H9 (cell line): ENCODE results near the gene LST1. TPM values are rescaled to one million over a fixed set of nuclear protein-coding genes. Genes with fewer than 3 reads are reported as not detected.

Experiments used
- DNase-seq: peaks from one replicate; pipeline ENCODE4 v3.0.0-alpha.2; 2017
- H2AFZ ChIP-seq: one replicate; pipeline ENCODE4 v1.6.1; 2013; ENCODE audit warnings: mild to moderate bottlenecking, low read length, control low read depth, moderate library complexity
- H2AK5ac ChIP-seq: 2 replicates; pipeline ENCODE4 v1.6.1; 2013; ENCODE audit warnings: low read length, control low read depth, mixed read lengths; ENCODE audit not compliant: insufficient read length
- H2BK120ac ChIP-seq: one replicate; pipeline ENCODE4 v1.6.1; 2013; ENCODE audit warnings: low read depth, mild to moderate bottlenecking, low read length, control low read depth, inconsistent platforms; ENCODE audit not compliant: poor library complexity, severe bottlenecking
- H2BK12ac ChIP-seq: 2 replicates; pipeline ENCODE4 v1.6.1; 2013; ENCODE audit warnings: low read length, control low read depth, mixed read lengths, low read depth; ENCODE audit not compliant: insufficient read length
- H2BK15ac ChIP-seq: 2 replicates; pipeline ENCODE4 v1.6.1; 2013; ENCODE audit warnings: low read depth, low read length, control low read depth
- H2BK20ac ChIP-seq: one replicate; pipeline ENCODE4 v1.6.1; 2013; ENCODE audit warnings: low read depth, mild to moderate bottlenecking, low read length, control low read depth, inconsistent platforms; ENCODE audit not compliant: poor library complexity, severe bottlenecking
- H2BK5ac ChIP-seq: 2 replicates; pipeline ENCODE4 v1.6.1; 2013; ENCODE audit warnings: low read length, control low read depth, mixed read lengths; ENCODE audit not compliant: insufficient read length
- H3K14ac ChIP-seq: 2 replicates; pipeline ENCODE4 v1.6.1; 2013; ENCODE audit warnings: low read length, control low read depth; ENCODE audit not compliant: insufficient read depth
- H3K18ac ChIP-seq: 2 replicates; pipeline ENCODE4 v1.6.1; 2013; ENCODE audit warnings: low read depth, mild to moderate bottlenecking, mixed read lengths, low read length, control low read depth; ENCODE audit not compliant: insufficient read length
- H3K23ac ChIP-seq: 2 replicates; pipeline ENCODE4 v1.6.1; 2013; ENCODE audit warnings: low read length, control low read depth, mixed read lengths, low read depth; ENCODE audit not compliant: insufficient read length
- H3K23me2 ChIP-seq: 2 replicates; pipeline ENCODE4 v1.6.1; 2013; ENCODE audit warnings: low read depth, mild to moderate bottlenecking, mixed read lengths, low read length, control low read depth; ENCODE audit not compliant: insufficient read length, poor library complexity, severe bottlenecking
- H3K27ac ChIP-seq: 2 replicates; pipeline ENCODE4 v1.5.1; 2013; ENCODE audit warnings: low read length, control low read depth, mixed read lengths, low read depth; ENCODE audit not compliant: insufficient read length
- H3K27me3 ChIP-seq: 2 replicates; pipeline ENCODE4 v1.6.1; 2013; ENCODE audit warnings: low read length, control low read depth, inconsistent platforms; ENCODE audit not compliant: insufficient read depth
- H3K4ac ChIP-seq: 2 replicates; pipeline ENCODE4 v1.6.1; 2013; ENCODE audit warnings: low read depth, mild to moderate bottlenecking, control low read depth, inconsistent platforms, low read length, moderate library complexity
- H3K4me1 ChIP-seq: 2 replicates; pipeline ENCODE4 v1.6.1; 2013; ENCODE audit warnings: low read length, control low read depth, inconsistent platforms; ENCODE audit not compliant: insufficient read depth
- H3K4me2 ChIP-seq: 2 replicates; pipeline ENCODE4 v1.6.1; 2013; ENCODE audit warnings: low read length, control low read depth, mixed read lengths; ENCODE audit not compliant: insufficient read length, insufficient read depth
- H3K56ac ChIP-seq: 2 replicates; pipeline ENCODE4 v1.6.1; 2013; ENCODE audit warnings: low read depth, mild to moderate bottlenecking, mixed read lengths, low read length, control low read depth; ENCODE audit not compliant: insufficient read length
- H3K79me1 ChIP-seq: 2 replicates; pipeline ENCODE4 v1.6.1; 2013; ENCODE audit warnings: low read depth, mild to moderate bottlenecking, moderate library complexity, low read length, control low read depth, inconsistent platforms; ENCODE audit not compliant: insufficient read depth, poor library complexity, severe bottlenecking
- H3K79me2 ChIP-seq: 2 replicates; pipeline ENCODE4 v1.6.1; 2013; ENCODE audit warnings: low read length, control low read depth, inconsistent platforms; ENCODE audit not compliant: insufficient read depth
- H3K9ac ChIP-seq: 2 replicates; pipeline ENCODE4 v1.6.1; 2013; ENCODE audit warnings: low read length, control low read depth, mixed read lengths; ENCODE audit not compliant: insufficient read length; ENCODE audit errors: extremely low read depth
- H3K9me3 ChIP-seq: one replicate; pipeline ENCODE4 v1.6.1; 2013; ENCODE audit warnings: low read depth, low read length, inconsistent platforms; ENCODE audit not compliant: control insufficient read depth
- H3T11ph ChIP-seq: one replicate; pipeline ENCODE4 v1.6.1; 2013; ENCODE audit warnings: mild to moderate bottlenecking, low read length, control low read depth, inconsistent platforms
- H4K20me1 ChIP-seq: one replicate; pipeline ENCODE4 v1.6.1; 2013; ENCODE audit not compliant: control insufficient read depth, insufficient read length, insufficient read depth
- H4K5ac ChIP-seq: 2 replicates; pipeline ENCODE4 v1.6.1; 2013; ENCODE audit warnings: low read depth, mild to moderate bottlenecking, mixed read lengths, low read length, control low read depth; ENCODE audit not compliant: insufficient read length
- H4K8ac ChIP-seq: replicated peaks from 2 replicates; pipeline ENCODE4 v1.6.1; 2013; ENCODE audit warnings: low read length, control low read depth, mixed read lengths, low read depth; ENCODE audit not compliant: insufficient read length
- H4K91ac ChIP-seq: 2 replicates; pipeline ENCODE4 v1.6.1; 2013; ENCODE audit warnings: low read depth, mild to moderate bottlenecking, moderate library complexity, mixed read lengths, low read length, control low read depth; ENCODE audit not compliant: insufficient read length
- H3K27ac Mint-ChIP-seq, 3 experiments: 2 replicates in 2 of 3; 3 replicates in 1 of 3; pipeline ENCODE4 v1.8.0; 2020 to 2021; ENCODE audit warnings: mixed read lengths in 3 of 3, mild to moderate bottlenecking in 1 of 3, moderate library complexity in 1 of 3
- H3K27me3 Mint-ChIP-seq: 2 replicates; pipeline ENCODE4 v1.8.0; 2021; ENCODE audit warnings: low read depth, mild to moderate bottlenecking, moderate library complexity, mixed read lengths
- H3K36me3 Mint-ChIP-seq, 3 experiments: 2 replicates in 2 of 3; 3 replicates in 1 of 3; pipeline ENCODE4 v1.8.0; 2020 to 2021; ENCODE audit warnings: low read depth in 3 of 3, mixed read lengths in 3 of 3; ENCODE audit not compliant: insufficient read depth in 1 of 3
- H3K4me1 Mint-ChIP-seq, 2 experiments: 2 replicates each; pipeline ENCODE4 v1.8.0; 2020; ENCODE audit warnings: mixed read lengths in 2 of 2
- H3K4me3 Mint-ChIP-seq, 2 experiments: 2 replicates in 1 of 2; 3 replicates in 1 of 2; pipeline ENCODE4 v1.8.0; 2020 to 2021; ENCODE audit warnings: mild to moderate bottlenecking in 2 of 2, mixed read lengths in 2 of 2, moderate library complexity in 1 of 2
- H3K9me3 Mint-ChIP-seq, 2 experiments: 2 replicates in 1 of 2; 3 replicates in 1 of 2; pipeline ENCODE4 v1.8.0; 2020; ENCODE audit warnings: mild to moderate bottlenecking in 2 of 2, mixed read lengths in 2 of 2, moderate library complexity in 1 of 2
- CTCF ChIP-seq: fragments of 200-600 bp; sonication (generic); conservative IDR thresholded peaks from 3 replicates; pipeline ENCODE4 v1.8.0; 2021; ENCODE audit warnings: antibody characterized with exemption, mild to moderate bottlenecking
- WGBS: extraction: QIAGEN DNeasy Blood & Tissue Kit; methylation state at CpG from one replicate; pipeline ENCODE4 v1.1.7; 2013; ENCODE audit warnings: missing lambda C conversion rate, low lambda C conversion rate, mixed read lengths; ENCODE audit not compliant: insufficient read length; ENCODE audit errors: extremely low coverage; 5-methylcytosine and 5-hydroxymethylcytosine counted together
- total RNA-seq: library from RNA; stranded (reverse); gene quantifications from 2 replicates; pipeline ENCODE4 v1.2.1, GENCODE V29; 2021

The LST1 gene
- total RNA-seq, 1 experiment from 2014 or later: not detected

GRCh38 chr6:31558318-31558625 is 27.8 kb upstream of the LST1 start:
- H3K27me3 Mint-ChIP-seq: no peaks in the 10 kb centered on the region
- no peak for DNase-seq
- H2AK5ac ChIP-seq: no peak overlapping the region
- no peak overlapping the region for H3K18ac ChIP-seq
- H3K23ac ChIP-seq: no peak overlapping the region
- H3K9me3 Mint-ChIP-seq: no peaks in the 10 kb centered on the region
- no peak overlapping the region for H2BK15ac ChIP-seq
- H3K36me3 Mint-ChIP-seq: peaks cover 14 to 39% (median 28%) of the 10 kb centered on the region in 3 experiments; a peak in 6 of 7 replicates
- no peak overlapping the region for H3K14ac ChIP-seq
- no peaks in the 10 kb centered on the region for H3K79me1 ChIP-seq
- H4K20me1 ChIP-seq: no peaks in the 10 kb centered on the region
- H3K9me3 ChIP-seq: no peaks in the 10 kb centered on the region
- H3K9ac ChIP-seq: no peak overlapping the region
- no peak for TF ChIP-seq CTCF
- H3K4ac ChIP-seq: no peak overlapping the region
- H2BK5ac ChIP-seq: no peak overlapping the region
- H3K4me1 Mint-ChIP-seq: peaks cover 4 to 18% of the 10 kb centered on the region in 2 experiments; a peak in 3 of 4 replicates
- H3K4me3 Mint-ChIP-seq: no peak overlapping the region
- H4K91ac ChIP-seq: no peak overlapping the region
- H3K27ac ChIP-seq: no peak overlapping the region
- H2BK12ac ChIP-seq: no peak overlapping the region
- no peak overlapping the region for H2BK20ac ChIP-seq
- no peak overlapping the region for H4K5ac ChIP-seq
- H3K27me3 ChIP-seq: no peaks in the 10 kb centered on the region
- no peaks in the 10 kb centered on the region for H3K79me2 ChIP-seq
- no peak overlapping the region for H2BK120ac ChIP-seq
- no peaks in the 10 kb centered on the region for H3K23me2 ChIP-seq
- H2AFZ ChIP-seq: no peak overlapping the region
- no peak overlapping the region for H3K27ac Mint-ChIP-seq
- no peak overlapping the region for H3K4me2 ChIP-seq
- H3T11ph ChIP-seq: no peak overlapping the region
- peaks cover 4% of the 10 kb centered on the region; the same call in 1 of the 2 replicates for H3K4me1 ChIP-seq
- H4K8ac ChIP-seq: no peak overlapping the region
- H3K56ac ChIP-seq: no peak overlapping the region
- no CpG with 5 or more reads among the region's 8 CpGs for WGBS
